ENCODE data around the gene WWOX.

Gene WWOX

GRCh38 chr16:79098907-79099306 lies 999.5 kb downstream of the WWOX start:
- DNase-seq: no peak

GRCh38 chr16:79099716-79100115 lies 1000.3 kb downstream of the WWOX start:
- no peak for DNase-seq

DNA sequence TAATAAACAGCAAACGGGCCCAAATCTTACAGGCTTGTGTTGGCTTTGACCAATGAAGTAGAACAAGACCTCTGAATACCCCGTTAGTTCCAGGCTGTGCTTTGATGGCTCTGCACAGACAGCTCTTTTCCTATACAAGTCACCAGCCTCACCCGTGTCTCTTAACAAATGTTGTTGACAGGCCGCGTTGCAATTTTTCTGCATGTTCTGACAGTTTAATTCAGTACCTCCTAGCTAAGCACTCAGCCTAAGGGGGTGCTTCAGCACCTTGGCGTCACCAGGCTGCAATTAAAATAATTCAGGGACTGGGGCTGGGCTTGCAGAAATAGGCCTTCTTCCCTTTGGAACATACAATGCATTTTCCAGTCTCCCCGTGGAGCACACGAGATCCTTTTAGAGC lies 1001.0 kb downstream of the WWOX start:
- DNase-seq: no peak

DNA sequence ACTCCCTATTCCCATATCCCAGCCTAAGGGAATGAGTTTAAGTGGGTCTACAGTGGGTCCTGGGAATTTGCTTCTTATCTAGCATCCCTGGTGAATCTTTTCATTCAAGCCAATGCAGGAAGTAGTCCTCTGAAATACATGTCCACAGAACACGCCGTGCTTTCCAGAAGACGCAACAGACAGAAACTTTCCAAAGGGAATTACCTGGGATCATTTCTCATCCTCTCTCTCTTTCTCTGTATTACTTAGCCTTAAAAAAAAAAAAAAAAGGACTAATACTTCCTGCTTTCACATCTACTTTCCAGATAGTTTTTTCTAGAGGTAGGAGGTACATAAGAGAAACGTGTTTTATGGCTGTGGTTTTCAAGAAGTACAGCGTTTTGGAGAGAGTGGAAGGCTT lies 1002.0 kb downstream of the WWOX start:
- no peak for DNase-seq

GRCh38 chr16:79104567-79104966 lies 1005.1 kb downstream of the WWOX start:
- no peak for DNase-seq

- DNase-seq: no peak
Observed at GRCh38 chr16:79107301-79107700, 1007.8 kb downstream of the WWOX start.

GRCh38 chr16:79109771-79110170 lies 1010.3 kb downstream of the WWOX start:
- no peak for DNase-seq

DNA sequence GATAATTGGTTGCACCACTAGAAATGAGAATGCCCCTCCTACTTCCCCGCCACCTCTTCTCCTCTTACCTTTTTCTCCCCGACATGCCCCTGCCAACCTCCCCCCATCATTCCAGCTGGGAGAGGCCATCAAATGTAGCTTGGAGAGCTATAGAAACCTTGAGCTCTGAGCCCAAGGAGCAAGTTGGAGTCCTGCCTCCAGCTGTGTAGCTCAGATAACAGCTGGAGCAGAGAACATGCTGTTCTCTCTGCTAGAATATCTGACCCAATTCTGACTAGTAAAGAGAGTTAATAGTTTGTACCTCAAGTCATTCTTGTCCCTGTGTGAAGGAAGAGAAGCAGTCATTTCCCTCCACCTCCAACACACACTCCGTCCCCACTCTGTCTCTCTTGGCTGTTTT lies 1010.8 kb downstream of the WWOX start:
- DNase-seq: no peak

DNA sequence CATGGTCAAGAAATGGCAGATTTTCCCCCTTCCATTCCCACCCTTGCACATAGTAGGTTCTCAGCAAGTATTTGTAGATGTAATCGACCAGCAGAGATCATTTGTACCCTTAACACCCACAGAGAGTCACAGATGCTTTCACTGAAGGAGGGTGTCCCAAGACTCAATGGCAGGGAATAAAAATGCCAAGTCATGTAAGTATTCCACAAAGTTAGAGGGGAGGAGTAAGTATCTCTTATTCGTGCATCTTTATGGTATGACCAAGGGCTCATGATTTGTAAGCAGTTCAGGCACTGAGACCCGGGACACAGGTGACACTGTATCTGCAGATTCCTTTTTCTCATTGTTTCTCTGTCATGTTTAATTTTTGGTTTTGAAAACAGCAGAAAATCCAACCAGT lies 1011.5 kb downstream of the WWOX start:
- DNase-seq: no peak

DNA sequence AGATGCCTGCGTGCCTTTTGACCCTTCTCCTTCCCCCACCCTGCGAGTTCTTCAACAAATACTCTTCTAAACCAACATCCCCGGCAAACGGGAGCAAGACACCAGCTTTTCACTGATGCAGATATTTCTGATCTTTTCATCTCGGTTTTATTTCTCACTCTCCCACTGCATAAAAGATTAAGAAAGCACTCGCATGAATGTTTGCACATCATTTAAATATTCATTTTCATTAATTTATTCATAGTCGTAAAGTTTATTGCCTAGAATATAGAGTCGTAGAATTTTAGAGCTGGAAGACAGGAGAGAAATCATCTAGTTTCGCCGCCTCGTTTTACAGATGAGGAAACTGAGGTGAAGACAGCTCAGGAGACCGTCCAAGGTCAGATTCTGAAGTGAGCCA lies 1013.0 kb downstream of the WWOX start:
- no peak for DNase-seq

DNA sequence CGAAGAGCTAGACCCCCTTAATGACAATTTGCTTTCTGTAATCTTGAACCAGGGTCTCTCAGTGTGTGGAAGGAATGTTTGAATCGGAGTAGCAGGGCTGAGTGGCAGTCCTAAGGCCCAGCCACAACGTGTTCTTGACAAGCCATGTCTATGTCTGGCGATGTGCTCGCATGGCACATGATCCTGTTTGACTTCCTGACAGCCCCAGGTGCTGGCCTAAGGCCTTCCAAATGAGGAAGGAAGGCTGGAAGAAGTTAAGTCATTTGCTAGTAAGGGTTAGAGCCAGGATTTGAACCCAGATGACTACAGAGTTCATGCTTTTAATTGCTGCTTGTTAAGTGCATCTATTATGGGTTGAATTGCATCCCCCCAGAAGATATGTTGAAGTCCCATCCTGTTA lies 1014.4 kb downstream of the WWOX start:
- DNase-seq: no peak

DNA sequence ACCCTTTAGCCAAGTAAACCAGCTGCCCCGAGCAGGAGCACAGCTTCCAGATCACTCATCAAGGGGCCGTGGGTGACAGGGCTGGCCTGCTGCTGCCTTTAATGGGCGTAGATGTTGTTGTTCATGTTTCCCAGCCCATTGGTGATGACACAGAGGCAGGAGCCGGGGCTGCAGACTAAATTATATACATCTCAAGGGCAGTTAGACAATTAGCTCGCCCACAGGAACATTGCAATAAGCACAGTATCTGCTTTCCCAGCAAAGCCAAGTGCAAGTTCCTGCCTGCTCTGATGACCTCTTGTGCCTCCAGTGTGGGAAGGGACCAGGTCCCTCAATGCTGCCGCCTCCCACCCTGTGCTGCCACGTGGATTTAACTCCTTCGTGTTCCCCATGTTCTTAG lies 1015.3 kb downstream of the WWOX start:
- no peak for DNase-seq

GRCh38 chr16:79121906-79122305 lies 1022.5 kb downstream of the WWOX start:
- no peak for DNase-seq

GRCh38 chr16:79122343-79122742 lies 1022.9 kb downstream of the WWOX start:
- DNase-seq: no peak

- DNase-seq: no peak
Observed at GRCh38 chr16:79124016-79124756, 1024.7 kb downstream of the WWOX start.

- DNase-seq: no peak
Observed at GRCh38 chr16:79127766-79128165, 1028.3 kb downstream of the WWOX start.

- DNase-seq: no peak
Observed at GRCh38 chr16:79128706-79129105, 1029.3 kb downstream of the WWOX start.

- DNase-seq: no peak
Observed at GRCh38 chr16:79130616-79131015, 1031.2 kb downstream of the WWOX start.

DNA sequence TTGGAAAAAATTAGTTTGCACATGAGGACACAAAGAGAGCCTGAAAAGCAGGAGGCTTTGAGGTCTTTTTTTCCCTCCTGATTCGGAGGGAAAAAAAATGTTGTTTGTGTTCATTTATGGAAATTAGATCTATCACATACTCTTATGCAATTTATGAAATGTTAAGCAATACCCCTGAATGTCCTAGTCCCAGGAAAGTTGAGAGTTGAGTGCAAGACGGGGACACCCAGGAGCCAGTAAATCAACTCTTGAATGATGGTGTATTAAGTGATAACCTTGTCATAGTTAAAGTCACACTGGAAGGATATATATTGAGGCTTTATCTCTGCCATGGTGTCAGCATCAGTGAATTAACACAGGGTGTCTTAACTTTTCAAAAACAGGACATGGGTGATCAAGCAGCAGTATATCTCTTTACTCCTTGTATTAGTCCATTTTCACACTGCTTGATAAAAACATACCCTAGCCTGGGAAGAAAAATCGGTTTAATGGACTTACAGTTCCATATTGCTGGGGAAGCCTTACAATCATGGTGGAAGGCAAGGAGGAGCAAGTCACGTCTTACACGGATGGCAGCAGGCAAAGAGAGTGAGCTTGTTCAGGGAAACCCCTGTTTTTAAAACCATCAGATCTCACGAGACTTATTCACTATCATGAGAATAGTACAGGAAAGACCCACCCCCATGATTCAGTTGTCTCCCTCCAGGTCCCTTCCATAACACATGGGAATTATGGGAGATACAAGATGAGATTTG lies 1032.0 kb downstream of the WWOX start:
- no peak for DNase-seq

- no peak for DNase-seq
Observed at GRCh38 chr16:79132701-79133100, 1033.2 kb downstream of the WWOX start.

- DNase-seq: no peak
Observed at GRCh38 chr16:79134300-79134699, 1034.8 kb downstream of the WWOX start.

DNA sequence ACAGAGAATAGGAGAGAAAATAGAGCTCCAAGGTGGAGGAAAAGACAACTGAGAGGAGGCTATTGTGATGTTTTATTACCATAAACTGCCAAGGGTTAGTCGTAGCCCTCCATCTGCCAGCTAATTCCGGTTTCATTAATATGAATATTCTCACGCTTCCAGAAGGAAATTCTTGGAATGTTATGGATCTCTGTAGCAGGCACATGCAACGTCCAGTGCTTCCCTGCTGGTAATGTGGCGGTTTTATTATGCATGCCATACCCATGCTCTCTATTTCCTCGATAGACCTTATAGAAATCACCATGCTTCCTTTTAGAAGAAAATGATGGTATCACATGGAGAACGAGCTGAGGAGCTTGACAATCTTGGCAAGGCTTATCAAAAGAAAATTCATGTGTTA lies 1037.5 kb downstream of the WWOX start:
- DNase-seq: no peak

- DNase-seq: no peak
Observed at GRCh38 chr16:79137426-79137939, 1038.0 kb downstream of the WWOX start.

- no peak for DNase-seq
Observed at GRCh38 chr16:79139799-79140198, 1040.3 kb downstream of the WWOX start.
